ENCODE measurements around the gene RASGRF2.

GRCh38 chr5:80985600-80986228, 25.6 kb downstream of the RASGRF2 start:
- TF ChIP-seq ARID2 (CRISPR knock-in tag; IDR thresholded peaks at IDR 0.05; ENCODE audit: borderline replicate concordance): no peak
- TF ChIP-seq CTCF (CRISPR knock-in tag; IDR thresholded peaks at IDR 0.05): no peak
- no peak for TF ChIP-seq POLR2AphosphoS2 (IDR thresholded peaks at IDR 0.05; ENCODE audit: low read depth, low read length)
- TF ChIP-seq E2F1 (CRISPR knock-in tag; IDR thresholded peaks at IDR 0.05): no peak
- no peak for TF ChIP-seq BCLAF1 (IDR thresholded peaks at IDR 0.05)
- TF ChIP-seq POLR2A (IDR thresholded peaks at IDR 0.05; ENCODE audit: insufficient read depth in 1 of 2, low read depth in 2 of 2, low read length in 2 of 2): no peak

Measured in HepG2 (cell line).